ENCODE results near the gene CHD2.

- TF ChIP-seq CTCF (IDR thresholded peaks at IDR 0.05): no peak
- TF ChIP-seq POLR2A (IDR thresholded peaks at IDR 0.05): no peak
Observed at GRCh38 chr15:93026380-93026817, 126.3 kb downstream of the CHD2 start.

Data from sigmoid colon (tissue), 3 donors.